B cell (primary cell): ENCODE results near the gene FHL1. TPM values are rescaled to one million over a fixed set of nuclear protein-coding genes. Genes with fewer than 3 reads are reported as not detected.
"Not testable (repeated sequence)": the region's sequence is repeated elsewhere in the genome, so short reads cannot be mapped to it uniquely, and the experiment has no call there.

ENCODE experiments used
- ATAC-seq: fragments of 200-7000 bp; cut with Tn5 transposase; one replicate; pipeline ENCODE4 v1.10.0; 2021; ENCODE audit warnings: low read depth, mild to moderate bottlenecking, moderate number of reproducible peaks, moderate library complexity
- CTCF ChIA-PET: fragments of 350-600 bp; sonication (Branson Sonifier 250); formaldehyde crosslinking; loops from one replicate; lab custom pipeline; 2021; ENCODE audit warnings: antibody characterized with exemption, inconsistent platforms; lab: Charles Lee
- POLR2A ChIA-PET: fragments of 350-600 bp; sonication (Branson Sonifier 250); formaldehyde crosslinking; loops from one replicate; lab custom pipeline; 2021; ENCODE audit warnings: antibody characterized with exemption; lab: Charles Lee
- DNase-seq: peaks from one replicate; pipeline ENCODE4 v3.0.0; 2013
- H2AFZ ChIP-seq: 2 replicates; pipeline ENCODE4 v1.6.1; 2012; ENCODE audit warnings: mild to moderate bottlenecking, low read depth, low read length; ENCODE audit not compliant: insufficient read depth, poor library complexity, severe bottlenecking
- H3K27ac ChIP-seq, 2 donors: 1 replicate in 1 of 2; 2 replicates in 1 of 2; pipeline ENCODE4 v1.5.1; 2012 to 2013; ENCODE audit warnings: low read length in 2 of 2, mild to moderate bottlenecking in 2 of 2, moderate library complexity in 1 of 2
- H3K27me3 ChIP-seq, 4 experiments: fragments of 200-600 bp in 1 of 4; sonication (generic) in 1 of 4; replicated peaks in 1 of 4; 1 replicate in 2 of 4; 2 replicates in 2 of 4; pipeline versions ENCODE4 v1.6.1 to v1.7.0; 2013 to 2016; ENCODE audit warnings: low read length in 3 of 4, mild to moderate bottlenecking in 2 of 4, mixed read lengths in 1 of 4, moderate library complexity in 1 of 4; ENCODE audit not compliant: insufficient read depth in 4 of 4, control insufficient read depth in 3 of 4; ENCODE audit errors: control extremely low read depth in 1 of 4
- H3K36me3 ChIP-seq, 2 experiments: replicated peaks in 1 of 2; 1 replicate in 1 of 2; 2 replicates in 1 of 2; pipeline versions ENCODE4 v1.6.1 to v1.7.1; 2013; ENCODE audit warnings: low read length in 1 of 2; ENCODE audit not compliant: insufficient read depth in 2 of 2, control insufficient read depth in 1 of 2; ENCODE audit errors: control extremely low read depth in 1 of 2, extremely low read depth in 1 of 2
- H3K4me1 ChIP-seq, 2 donors: fragments of 200-600 bp in 1 of 2; sonication (generic) in 1 of 2; 1 replicate in 1 of 2; 2 replicates in 1 of 2; pipeline versions ENCODE4 v1.5.1 to v1.6.1; 2013 to 2017; ENCODE audit warnings: low read length in 2 of 2; ENCODE audit not compliant: control insufficient read depth in 2 of 2, insufficient read depth in 2 of 2
- H3K4me2 ChIP-seq: replicated peaks from 2 replicates; pipeline ENCODE3; 2012; ENCODE audit warnings: mild to moderate bottlenecking, low read depth, low read length; ENCODE audit not compliant: poor library complexity, severe bottlenecking
- H3K4me3 ChIP-seq, 5 experiments: fragments of 200-600 bp in 1 of 5; sonication (generic) in 1 of 5; 1 replicate in 3 of 5; 2 replicates in 2 of 5; pipeline versions ENCODE4 v1.5.1 to v1.7.0; 2011 to 2016; ENCODE audit warnings: low read length in 4 of 5, mild to moderate bottlenecking in 4 of 5, low read depth in 2 of 5, control low read depth in 1 of 5, moderate library complexity in 1 of 5; ENCODE audit not compliant: insufficient read depth in 1 of 5; ENCODE audit errors: control extremely low read depth in 1 of 5, extremely low read depth in 1 of 5
- H3K79me2 ChIP-seq: fragments of 200-600 bp; sonication (generic); one replicate; pipeline ENCODE4 v1.6.0; 2016; ENCODE audit warnings: low read length; ENCODE audit not compliant: control insufficient read depth, insufficient read depth
- H3K9ac ChIP-seq: fragments of 200-600 bp; sonication (generic); 2 replicates; pipeline ENCODE4 v1.6.1; 2017; ENCODE audit warnings: mild to moderate bottlenecking, low read length, moderate library complexity
- H3K9me3 ChIP-seq, 3 donors: one replicate each; pipeline versions ENCODE4 v1.6.1 to v1.7.1; 2013; ENCODE audit warnings: low read length in 2 of 3; ENCODE audit not compliant: control insufficient read depth in 2 of 3, insufficient read depth in 1 of 3; ENCODE audit errors: control extremely low read depth in 1 of 3
- H4K20me1 ChIP-seq: 2 replicates; pipeline ENCODE4 v1.6.0; 2012; ENCODE audit warnings: mild to moderate bottlenecking, low read length; ENCODE audit not compliant: insufficient read depth, control insufficient read depth, poor library complexity, severe bottlenecking
- H3K27ac Mint-ChIP-seq: one replicate; pipeline ENCODE4 v1.8.0; 2021; ENCODE audit warnings: mixed read lengths
- H3K27me3 Mint-ChIP-seq: one replicate; pipeline ENCODE4 v1.8.0; 2021; ENCODE audit warnings: mixed read lengths
- H3K4me1 Mint-ChIP-seq: one replicate; pipeline ENCODE4 v1.8.0; 2021; ENCODE audit warnings: mixed read lengths
- H3K4me3 Mint-ChIP-seq: one replicate; pipeline ENCODE4 v1.8.0; 2021; ENCODE audit warnings: mixed read lengths
- H3K9me3 Mint-ChIP-seq: one replicate; pipeline ENCODE4 v1.8.0; 2022; ENCODE audit warnings: mixed read lengths; ENCODE audit not compliant: insufficient read depth
- EZH2 ChIP-seq: IDR thresholded peaks from 2 replicates; pipeline ENCODE4 v1.6.1; 2012; ENCODE audit warnings: borderline replicate concordance, low read depth, mild to moderate bottlenecking, moderate library complexity, low read length; ENCODE audit not compliant: insufficient read depth, poor library complexity, severe bottlenecking
- WGBS: methylation state at CpG from one replicate; pipeline ENCODE4 v1.1.5; 2013; ENCODE audit warnings: missing lambda C conversion rate; ENCODE audit not compliant: insufficient coverage; 5-methylcytosine and 5-hydroxymethylcytosine counted together
- intact Hi-C: fragments of 100-400 bp; cut with micrococcal nuclease; formaldehyde crosslinking; loops from one replicate; pipeline ENCODE4 v1.10.0; 2022
- polyA plus RNA-seq: library from polyadenylated mRNA; depleted of rRNA; stranded (reverse); fragments of >200 nt; gene quantifications from 2 replicates; pipeline ENCODE4 v1.2.3, GENCODE V29; 2012
- total RNA-seq, 2 donors: library from RNA; stranded (reverse); fragments of 120-200 nt in 1 of 2; gene quantifications; 1 replicate in 1 of 2; 2 replicates in 1 of 2; pipeline versions ENCODE4 v1.2.3 to v1.2.4, GENCODE V29; 2013 to 2022
- TF ChIP-seq, protein P1 (sequence below): fragments of 200-600 bp; IDR thresholded peaks from one replicate; pipeline ENCODE4 v1.8.0; 2022; ENCODE audit warnings: antibody characterized with exemption, mild to moderate bottlenecking

Gene FHL1
- total and polyA plus RNA-seq, 2 donors (not counting 1 experiment from before 2014, with no cell fraction given), result 6.7 to 8.0 TPM

DNA sequence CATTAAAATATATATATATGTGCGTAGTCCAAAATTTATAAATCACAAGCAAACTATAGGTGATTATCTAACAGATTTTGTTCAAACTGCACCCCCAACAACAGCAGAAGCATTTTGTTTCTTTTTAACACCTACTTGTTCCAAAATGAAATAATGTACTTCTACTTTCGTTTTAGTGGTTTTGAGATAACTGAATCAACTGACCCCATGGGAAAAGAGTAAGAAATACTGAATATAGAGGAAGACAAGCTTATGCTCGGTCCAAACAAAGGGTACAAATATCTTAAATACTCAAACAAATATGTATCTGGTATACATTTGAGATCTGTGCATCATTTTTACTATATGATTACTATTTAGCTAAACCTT is 81.5 kb downstream of the FHL1 start:
- H3K27me3 ChIP-seq, result no peaks in the 10 kb centered on the region
- no peaks in the 10 kb centered on the region for H3K9me3 ChIP-seq
- no peaks in the 10 kb centered on the region for H3K9me3 Mint-ChIP-seq
- intact Hi-C loops, result loop anchor here (2.0 kb wide), 1 partner anchor 22 kb away; the partner anchor contains the start of gene MAP7D3
- peak overlapping the region; percentile 31 for H3K9ac ChIP-seq
- peak overlapping the region; percentile 62 to 65 for H3K27ac ChIP-seq
- no CpG with 5 or more reads among the region's 3 CpGs for WGBS
- ChIA-PET POLR2A (no interaction called here), CTCF (interaction anchor here (0.6 to 1.1 kb wide), 2 partner anchors 75 to 200 kb away, joined by 3 to 4 read pairs; no protein-coding TSS in a partner anchor)
- peaks cover 36% of the 10 kb centered on the region for H3K4me1 Mint-ChIP-seq
- ATAC-seq (no peak), DNase-seq (peak; percentile 14)
- peak overlapping the region; percentile 62 for H3K4me2 ChIP-seq
- no peak for TF ChIP-seq EZH2
- TF ChIP-seq, protein P1, sequence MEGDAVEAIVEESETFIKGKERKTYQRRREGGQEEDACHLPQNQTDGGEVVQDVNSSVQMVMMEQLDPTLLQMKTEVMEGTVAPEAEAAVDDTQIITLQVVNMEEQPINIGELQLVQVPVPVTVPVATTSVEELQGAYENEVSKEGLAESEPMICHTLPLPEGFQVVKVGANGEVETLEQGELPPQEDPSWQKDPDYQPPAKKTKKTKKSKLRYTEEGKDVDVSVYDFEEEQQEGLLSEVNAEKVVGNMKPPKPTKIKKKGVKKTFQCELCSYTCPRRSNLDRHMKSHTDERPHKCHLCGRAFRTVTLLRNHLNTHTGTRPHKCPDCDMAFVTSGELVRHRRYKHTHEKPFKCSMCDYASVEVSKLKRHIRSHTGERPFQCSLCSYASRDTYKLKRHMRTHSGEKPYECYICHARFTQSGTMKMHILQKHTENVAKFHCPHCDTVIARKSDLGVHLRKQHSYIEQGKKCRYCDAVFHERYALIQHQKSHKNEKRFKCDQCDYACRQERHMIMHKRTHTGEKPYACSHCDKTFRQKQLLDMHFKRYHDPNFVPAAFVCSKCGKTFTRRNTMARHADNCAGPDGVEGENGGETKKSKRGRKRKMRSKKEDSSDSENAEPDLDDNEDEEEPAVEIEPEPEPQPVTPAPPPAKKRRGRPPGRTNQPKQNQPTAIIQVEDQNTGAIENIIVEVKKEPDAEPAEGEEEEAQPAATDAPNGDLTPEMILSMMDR, result no peak
- H2AFZ ChIP-seq, result peak overlapping the region; percentile 44
- no peaks in the 10 kb centered on the region for H4K20me1 ChIP-seq
- H3K4me1 ChIP-seq, result peaks cover 14 to 16% of the 10 kb centered on the region in 2 donors
- no peaks in the 10 kb centered on the region for H3K79me2 ChIP-seq
- H3K4me3 Mint-ChIP-seq, result peak overlapping the region; percentile 67
- H3K27me3 Mint-ChIP-seq, result no peaks in the 10 kb centered on the region
- peak overlapping the region; percentile 76 for H3K27ac Mint-ChIP-seq
- peak overlapping the region in 4 of 5 experiments; percentile 3 to 42 (median 21) for H3K4me3 ChIP-seq
- H3K36me3 ChIP-seq, result peaks cover 0 to 11% of the 10 kb centered on the region in 2 experiments

DNA sequence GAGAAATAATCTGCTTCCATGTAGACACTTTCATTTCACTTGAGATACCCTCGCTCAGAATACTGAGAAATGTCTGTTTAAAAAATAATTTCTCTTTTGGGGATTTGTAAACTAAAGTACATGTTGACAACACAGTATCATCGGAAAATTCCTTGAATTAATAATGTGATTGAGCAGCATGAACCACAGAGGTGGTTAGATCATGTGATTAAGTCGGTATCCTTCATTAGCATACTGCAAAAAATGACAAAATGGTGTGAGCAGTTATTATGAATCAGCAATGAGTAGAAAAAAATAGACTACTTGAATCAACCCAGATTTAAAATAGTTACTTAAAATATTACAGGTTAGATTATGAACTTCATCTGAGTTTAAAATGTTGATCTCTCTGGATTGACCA is 89.7 kb downstream of the FHL1 start:
- DNase-seq (no peak), ATAC-seq (no peak)
- Histone ChIP-seq H3K27ac (no peak overlapping the region), H3K4me3 (no peak overlapping the region), H4K20me1 (no peaks in the 10 kb centered on the region), H3K36me3 (peaks cover 2 to 12% of the 10 kb centered on the region in 2 experiments), H3K4me1 (no peaks in the 10 kb centered on the region), H3K9me3 (no peaks in the 10 kb centered on the region), H3K4me2 (no peak overlapping the region), H3K79me2 (no peaks in the 10 kb centered on the region), H2AFZ (no peak overlapping the region), H3K9ac (no peak overlapping the region), H3K27me3 (no peaks in the 10 kb centered on the region)
- Mint-ChIP-seq H3K9me3 (no peaks in the 10 kb centered on the region), H3K27ac (no peak overlapping the region), H3K4me1 (no peaks in the 10 kb centered on the region), H3K4me3 (no peak overlapping the region), H3K27me3 (no peaks in the 10 kb centered on the region)
- ChIA-PET POLR2A (no interaction called here), CTCF (no interaction called here)
- intact Hi-C loops, result no loop called here
- TF ChIP-seq, protein P1, result no peak
- no peak for TF ChIP-seq EZH2
- no CpG with 5 or more reads among the region's 3 CpGs for WGBS

DNA sequence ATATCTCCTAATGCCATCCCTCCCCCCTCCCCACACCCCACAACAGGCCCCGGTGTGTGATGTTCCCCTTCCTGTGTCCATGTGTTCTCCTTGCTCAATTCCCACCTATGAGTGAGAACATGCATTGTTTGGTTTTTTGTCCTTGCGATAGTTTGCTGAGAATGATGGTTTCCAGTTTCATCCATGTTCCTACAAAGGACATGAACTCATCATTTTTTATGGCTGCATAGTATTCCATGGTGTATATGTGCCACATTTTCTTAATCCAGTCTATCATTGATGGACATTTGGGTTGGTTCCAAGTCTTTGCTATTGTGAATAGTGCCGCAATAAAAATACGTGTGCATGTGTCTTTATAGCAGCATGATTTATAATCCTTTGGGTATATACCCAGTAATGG is 90.5 kb downstream of the FHL1 start:
- H3K4me1 Mint-ChIP-seq, H2AFZ ChIP-seq, ATAC-seq, H3K79me2 ChIP-seq, H3K27me3 ChIP-seq, H3K9me3 ChIP-seq, H3K27ac ChIP-seq, POLR2A ChIA-PET, H3K4me3 ChIP-seq, intact Hi-C loops, H3K9ac ChIP-seq, H4K20me1 ChIP-seq, H3K4me2 ChIP-seq, DNase-seq, H3K27me3 Mint-ChIP-seq, H3K4me1 ChIP-seq, H3K4me3 Mint-ChIP-seq, CTCF ChIA-PET, H3K9me3 Mint-ChIP-seq, H3K27ac Mint-ChIP-seq: not testable (repeated sequence)
- WGBS, result no CpG with 5 or more reads among the region's 4 CpGs
- peaks cover 2 to 17% of the 10 kb centered on the region in 2 experiments for H3K36me3 ChIP-seq
